ENCODE measurements around the gene AKR1E2.

AKR1E2 gene

DNA sequence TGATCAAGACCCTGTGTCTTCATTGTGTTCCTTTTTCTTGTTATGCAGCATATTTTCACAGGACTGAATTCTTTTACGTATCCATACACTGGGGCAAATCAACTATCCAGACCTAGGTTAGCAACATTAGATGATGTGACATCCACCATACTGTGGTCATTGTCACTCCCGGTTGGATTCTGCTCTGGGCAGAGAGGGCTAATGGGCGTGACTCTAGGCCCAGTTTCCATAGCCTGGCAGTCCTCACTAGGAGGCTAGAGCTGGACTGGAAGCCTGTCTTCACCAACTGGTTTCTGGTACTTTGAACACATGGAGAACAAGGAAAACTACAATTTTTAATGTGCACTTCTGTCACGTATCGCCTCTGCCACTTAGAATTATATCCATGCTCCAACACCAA lies 25.2 kb downstream of the AKR1E2 start:
- H3K4me3 ChIP-seq (ENCODE audit: low read length), result no peak overlapping the region
- no peaks in the 10 kb centered on the region for H3K9me3 ChIP-seq (ENCODE audit: control insufficient read depth, insufficient read depth, low read length)
- no CpG with 5 or more reads among the region's 5 CpGs for WGBS (ENCODE audit: insufficient coverage, insufficient read length)
- no peaks in the 10 kb centered on the region for H3K27me3 ChIP-seq (ENCODE audit: control insufficient read depth, insufficient read depth, low read length)
- no peak overlapping the region for H3K27ac ChIP-seq (ENCODE audit: low read length)
- no peaks in the 10 kb centered on the region for H3K36me3 ChIP-seq (ENCODE audit: control insufficient read depth, insufficient read depth, low read length)
- DNase-seq (ENCODE audit: low read depth, low spot score), result no peak
- peaks cover 2% of the 10 kb centered on the region; the same call in 1 of the 2 replicates for H3K4me1 ChIP-seq (ENCODE audit: control insufficient read depth, insufficient read depth, low read length)

DNA sequence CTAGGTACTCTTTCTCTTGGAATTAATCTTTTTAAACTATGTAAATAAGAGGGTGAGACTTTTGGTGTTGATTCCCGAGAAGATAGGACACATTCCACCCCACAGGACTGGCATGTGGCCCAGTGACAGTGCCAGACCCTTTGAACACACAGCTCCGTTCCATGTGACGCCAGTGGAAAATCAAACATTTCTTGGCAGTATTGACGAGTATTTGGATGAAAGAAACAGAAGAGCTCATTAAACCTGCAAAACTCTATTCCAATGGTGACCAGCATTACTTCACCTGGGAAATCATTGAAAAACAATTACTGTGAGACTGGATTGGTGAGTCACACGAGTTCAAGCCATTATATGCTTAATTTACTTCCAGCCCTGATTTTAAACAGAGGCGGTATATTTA lies 25.8 kb downstream of the AKR1E2 start:
- no CpG with 5 or more reads among the region's 6 CpGs for WGBS (ENCODE audit: insufficient coverage, insufficient read length)
- H3K27ac ChIP-seq (ENCODE audit: low read length), result no peak overlapping the region
- H3K27me3 ChIP-seq (ENCODE audit: control insufficient read depth, insufficient read depth, low read length), result no peaks in the 10 kb centered on the region
- no peak overlapping the region for H3K4me3 ChIP-seq (ENCODE audit: low read length)
- no peak for DNase-seq (ENCODE audit: low read depth, low spot score)
- H3K9me3 ChIP-seq (ENCODE audit: control insufficient read depth, insufficient read depth, low read length), result no peaks in the 10 kb centered on the region
- H3K4me1 ChIP-seq (ENCODE audit: control insufficient read depth, insufficient read depth, low read length), result peaks cover 2% of the 10 kb centered on the region; the same call in 1 of the 2 replicates
- H3K36me3 ChIP-seq (ENCODE audit: control insufficient read depth, insufficient read depth, low read length), result no peaks in the 10 kb centered on the region

DNA sequence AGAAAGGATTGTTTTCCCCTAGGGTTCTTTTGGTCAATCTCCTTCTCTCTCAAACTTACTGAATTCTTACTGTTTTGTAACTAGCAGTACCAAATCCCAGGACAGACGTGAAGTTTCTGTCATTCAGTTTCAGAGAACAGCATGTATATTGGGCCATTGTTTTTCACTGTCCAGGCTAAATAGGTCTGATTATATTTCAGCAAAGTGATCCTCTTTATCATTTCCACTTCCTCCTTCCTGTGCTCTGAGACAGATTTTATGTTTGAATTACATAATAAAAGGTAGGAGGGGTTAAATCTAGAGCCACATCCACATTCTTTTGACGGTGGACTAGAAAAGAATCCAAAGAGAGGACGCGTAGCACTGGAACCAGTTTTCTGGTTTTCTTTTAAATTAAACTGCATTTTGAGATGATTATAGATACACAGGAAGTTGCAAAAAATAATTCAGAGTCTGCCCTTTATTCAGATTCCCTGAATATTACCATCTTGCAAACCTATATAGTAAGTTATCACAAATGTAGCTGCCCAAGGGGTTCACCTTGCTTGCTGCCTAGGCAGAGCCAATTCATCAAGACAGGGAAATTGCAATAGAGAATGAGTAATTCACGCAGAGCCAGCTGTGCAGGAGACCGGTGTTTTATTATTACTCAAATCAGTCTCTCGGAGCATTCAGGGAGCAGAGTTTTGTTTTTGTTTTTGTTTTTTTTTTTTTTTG lies 40.1 kb downstream of the AKR1E2 start:
- no peaks in the 10 kb centered on the region for H3K9me3 ChIP-seq (ENCODE audit: control insufficient read depth, insufficient read depth, low read length)
- H3K4me1 ChIP-seq (ENCODE audit: control insufficient read depth, insufficient read depth, low read length), result no peaks in the 10 kb centered on the region
- DNase-seq (ENCODE audit: low read depth, low spot score), result no peak
- H3K36me3 ChIP-seq (ENCODE audit: control insufficient read depth, insufficient read depth, low read length), result no peaks in the 10 kb centered on the region
- H3K27me3 ChIP-seq (ENCODE audit: control insufficient read depth, insufficient read depth, low read length), result no peaks in the 10 kb centered on the region
- no CpG with 5 or more reads among the region's 7 CpGs for WGBS (ENCODE audit: insufficient coverage, insufficient read length)
- H3K27ac ChIP-seq (ENCODE audit: low read length), result no peak overlapping the region
- H3K4me3 ChIP-seq (ENCODE audit: low read length), result no peak overlapping the region

DNA sequence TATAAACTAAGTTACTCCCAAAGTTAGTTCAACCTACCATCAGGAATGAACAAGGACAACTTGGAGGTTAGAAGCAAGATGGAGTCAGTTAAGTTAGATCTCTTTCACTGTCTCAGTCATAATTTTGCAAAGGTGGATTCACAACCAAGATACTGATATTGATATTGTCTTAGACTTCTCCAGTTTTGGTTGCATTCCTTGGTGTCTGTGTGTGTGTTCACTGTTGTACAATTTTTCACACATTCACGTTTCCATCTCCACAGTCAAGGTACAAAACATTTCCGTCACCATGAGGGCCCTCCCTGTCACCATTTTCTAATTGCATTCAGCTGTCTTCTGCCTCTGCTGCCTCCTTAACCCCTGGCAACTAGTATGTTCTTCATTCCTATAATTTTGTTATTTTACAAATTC lies 41.1 kb downstream of the AKR1E2 start:
- Histone ChIP-seq H3K9me3 (ENCODE audit: control insufficient read depth, insufficient read depth, low read length) (no peaks in the 10 kb centered on the region), H3K27me3 (ENCODE audit: control insufficient read depth, insufficient read depth, low read length) (no peaks in the 10 kb centered on the region), H3K4me1 (ENCODE audit: control insufficient read depth, insufficient read depth, low read length) (no peaks in the 10 kb centered on the region), H3K27ac (ENCODE audit: low read length) (no peak overlapping the region), H3K36me3 (ENCODE audit: control insufficient read depth, insufficient read depth, low read length) (no peaks in the 10 kb centered on the region), H3K4me3 (ENCODE audit: low read length) (no peak overlapping the region)
- no peak for DNase-seq (ENCODE audit: low read depth, low spot score)
- WGBS (ENCODE audit: insufficient coverage, insufficient read length), result no CpG with 5 or more reads among the region's 2 CpGs

DNA sequence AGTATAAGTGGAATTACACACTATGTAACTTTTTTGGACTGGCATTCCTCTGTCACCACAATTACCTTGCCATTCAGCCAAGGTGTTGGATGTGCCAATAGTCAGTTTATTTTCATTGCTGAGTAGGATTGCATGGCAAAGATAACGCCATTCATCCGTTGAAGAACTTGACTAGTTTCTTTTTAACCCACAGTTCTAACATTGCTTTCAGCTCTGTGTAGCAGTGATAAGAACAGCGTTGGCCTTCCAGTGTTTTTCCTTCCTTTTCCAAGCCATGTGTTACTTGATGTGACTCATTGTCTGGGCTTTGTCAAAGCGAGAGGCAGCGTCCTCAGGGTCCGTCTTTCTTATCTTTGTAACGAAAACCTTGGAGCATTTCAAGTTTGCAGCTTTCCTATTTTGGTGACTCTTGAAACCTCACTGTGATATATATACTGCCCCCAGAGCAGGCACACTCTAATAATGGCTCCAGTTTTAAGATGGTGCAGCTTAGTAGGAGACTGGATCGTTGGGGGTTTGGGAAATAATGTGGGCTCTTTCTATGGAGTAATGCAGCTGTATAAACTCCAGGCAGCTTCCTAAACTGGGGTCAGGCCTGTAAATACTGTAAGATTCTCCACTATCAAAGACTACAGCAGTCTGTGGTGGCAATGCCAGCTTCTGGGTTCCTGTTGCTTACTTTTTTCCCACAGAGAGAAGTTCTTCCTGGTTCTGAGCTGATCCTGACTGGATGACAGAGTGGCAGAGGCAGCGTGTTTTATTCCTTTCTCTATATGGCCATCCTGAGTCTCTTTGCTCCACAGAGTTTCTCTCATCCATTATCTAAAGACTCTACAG lies 41.7 kb downstream of the AKR1E2 start:
- Histone ChIP-seq H3K9me3 (ENCODE audit: control insufficient read depth, insufficient read depth, low read length) (no peaks in the 10 kb centered on the region), H3K4me1 (ENCODE audit: control insufficient read depth, insufficient read depth, low read length) (no peaks in the 10 kb centered on the region), H3K36me3 (ENCODE audit: control insufficient read depth, insufficient read depth, low read length) (no peaks in the 10 kb centered on the region), H3K27me3 (ENCODE audit: control insufficient read depth, insufficient read depth, low read length) (no peaks in the 10 kb centered on the region), H3K4me3 (ENCODE audit: low read length) (no peak overlapping the region), H3K27ac (ENCODE audit: low read length) (no peak overlapping the region)
- no peak for DNase-seq (ENCODE audit: low read depth, low spot score)
- no CpG with 5 or more reads among the region's 9 CpGs for WGBS (ENCODE audit: insufficient coverage, insufficient read length)

DNA sequence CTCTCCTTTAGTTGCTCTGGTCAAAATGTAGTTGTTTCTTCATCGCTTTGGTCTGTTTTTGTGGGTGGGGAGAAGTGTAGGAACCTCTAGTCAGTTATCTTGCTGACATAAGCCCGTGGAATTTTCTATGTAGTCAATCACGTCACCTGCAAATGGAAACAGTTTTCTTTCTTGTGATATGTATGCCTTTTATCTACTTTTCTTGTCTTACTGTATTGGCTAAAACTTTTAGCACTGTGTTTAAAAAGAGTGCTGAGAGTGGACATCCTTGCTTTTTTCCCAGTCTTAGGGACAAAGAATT lies 42.3 kb downstream of the AKR1E2 start:
- H3K9me3 ChIP-seq (ENCODE audit: control insufficient read depth, insufficient read depth, low read length), result no peaks in the 10 kb centered on the region
- H3K4me1 ChIP-seq (ENCODE audit: control insufficient read depth, insufficient read depth, low read length), result no peaks in the 10 kb centered on the region
- H3K27me3 ChIP-seq (ENCODE audit: control insufficient read depth, insufficient read depth, low read length), result no peaks in the 10 kb centered on the region
- DNase-seq (ENCODE audit: low read depth, low spot score), result no peak
- no peak overlapping the region for H3K27ac ChIP-seq (ENCODE audit: low read length)
- H3K36me3 ChIP-seq (ENCODE audit: control insufficient read depth, insufficient read depth, low read length), result no peaks in the 10 kb centered on the region
- WGBS (ENCODE audit: insufficient coverage, insufficient read length), result no CpG with 5 or more reads among the region's 3 CpGs
- H3K4me3 ChIP-seq (ENCODE audit: low read length), result no peak overlapping the region

DNA sequence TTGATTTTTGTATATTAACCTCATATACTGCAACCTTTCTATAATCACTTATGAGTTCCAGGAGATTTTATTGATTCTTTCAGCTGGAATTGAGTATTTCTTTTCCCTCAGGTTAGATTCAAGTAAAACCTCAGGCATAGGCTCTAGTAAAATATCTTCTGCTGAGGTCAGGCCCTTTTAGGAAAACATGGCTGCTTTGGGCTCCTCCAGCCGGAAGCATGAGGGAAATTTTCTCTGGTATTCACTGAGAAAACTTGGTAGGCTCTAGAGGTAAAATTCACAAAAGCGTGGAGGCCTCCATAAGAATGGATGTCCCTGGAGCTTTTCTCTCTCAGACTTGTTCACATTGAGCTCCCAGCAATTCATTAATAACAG lies 56.7 kb downstream of the AKR1E2 start:
- no peaks in the 10 kb centered on the region for H3K36me3 ChIP-seq (ENCODE audit: control insufficient read depth, insufficient read depth, low read length)
- DNase-seq (ENCODE audit: low read depth, low spot score), result no peak
- no peaks in the 10 kb centered on the region for H3K27me3 ChIP-seq (ENCODE audit: control insufficient read depth, insufficient read depth, low read length)
- no peaks in the 10 kb centered on the region for H3K9me3 ChIP-seq (ENCODE audit: control insufficient read depth, insufficient read depth, low read length)
- H3K27ac ChIP-seq (ENCODE audit: low read length), result no peak overlapping the region
- H3K4me1 ChIP-seq (ENCODE audit: control insufficient read depth, insufficient read depth, low read length), result no peaks in the 10 kb centered on the region
- no peak overlapping the region for H3K4me3 ChIP-seq (ENCODE audit: low read length)
- WGBS (ENCODE audit: insufficient coverage, insufficient read length), result no CpG with 5 or more reads among the region's 2 CpGs

- no peaks in the 10 kb centered on the region for H3K36me3 ChIP-seq (ENCODE audit: control insufficient read depth, insufficient read depth, low read length)
- H3K27me3 ChIP-seq (ENCODE audit: control insufficient read depth, insufficient read depth, low read length), result no peaks in the 10 kb centered on the region
- no peak overlapping the region for H3K27ac ChIP-seq (ENCODE audit: low read length)
- no peak for DNase-seq (ENCODE audit: low read depth, low spot score)
- H3K9me3 ChIP-seq (ENCODE audit: control insufficient read depth, insufficient read depth, low read length), result no peaks in the 10 kb centered on the region
- no peaks in the 10 kb centered on the region for H3K4me1 ChIP-seq (ENCODE audit: control insufficient read depth, insufficient read depth, low read length)
- WGBS (ENCODE audit: insufficient coverage, insufficient read length), result no CpG with 5 or more reads among the region's 4 CpGs
- no peak overlapping the region for H3K4me3 ChIP-seq (ENCODE audit: low read length)
Observed at GRCh38 chr10:4883079-4883739, 57.2 kb downstream of the AKR1E2 start.

- H3K9me3 ChIP-seq (ENCODE audit: control insufficient read depth, insufficient read depth, low read length), result no peaks in the 10 kb centered on the region
- no peak overlapping the region for H3K4me3 ChIP-seq (ENCODE audit: low read length)
- no peaks in the 10 kb centered on the region for H3K4me1 ChIP-seq (ENCODE audit: control insufficient read depth, insufficient read depth, low read length)
- no peak for DNase-seq (ENCODE audit: low read depth, low spot score)
- H3K27ac ChIP-seq (ENCODE audit: low read length), result no peak overlapping the region
- H3K36me3 ChIP-seq (ENCODE audit: control insufficient read depth, insufficient read depth, low read length), result no peaks in the 10 kb centered on the region
- WGBS (ENCODE audit: insufficient coverage, insufficient read length), result no CpG with 5 or more reads among the region's 3 CpGs
- no peaks in the 10 kb centered on the region for H3K27me3 ChIP-seq (ENCODE audit: control insufficient read depth, insufficient read depth, low read length)
Observed at GRCh38 chr10:4885162-4885561, 59.2 kb downstream of the AKR1E2 start.

DNA sequence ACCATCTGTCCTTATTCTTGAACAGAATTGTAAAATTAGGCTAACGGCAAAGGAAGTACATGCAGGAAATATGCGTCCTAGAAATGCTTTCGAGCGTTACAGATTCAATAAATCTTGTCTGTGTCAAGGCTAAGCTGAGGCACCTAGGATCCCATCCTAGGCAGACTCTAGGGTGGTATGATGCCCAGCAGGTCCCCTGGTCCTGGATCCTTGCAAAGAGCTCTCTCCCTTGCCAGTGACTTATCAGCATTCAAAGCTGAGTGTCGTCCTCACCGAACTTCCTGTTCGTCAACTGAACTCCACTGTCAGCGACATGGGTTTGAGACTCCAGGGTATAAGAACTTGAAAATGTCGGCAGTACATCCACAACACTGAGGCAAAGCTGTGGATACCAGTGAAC lies 61.5 kb downstream of the AKR1E2 start:
- Histone ChIP-seq H3K36me3 (ENCODE audit: control insufficient read depth, insufficient read depth, low read length) (no peaks in the 10 kb centered on the region), H3K9me3 (ENCODE audit: control insufficient read depth, insufficient read depth, low read length) (no peaks in the 10 kb centered on the region), H3K4me1 (ENCODE audit: control insufficient read depth, insufficient read depth, low read length) (no peaks in the 10 kb centered on the region), H3K27ac (ENCODE audit: low read length) (no peak overlapping the region), H3K27me3 (ENCODE audit: control insufficient read depth, insufficient read depth, low read length) (no peaks in the 10 kb centered on the region), H3K4me3 (ENCODE audit: low read length) (no peak overlapping the region)
- WGBS (ENCODE audit: insufficient coverage, insufficient read length), result no CpG with 5 or more reads among the region's 9 CpGs
- DNase-seq (ENCODE audit: low read depth, low spot score), result no peak

Data from iPS DF 6.9 (cell line).